Tibial nerve (tissue), 4 donors: ENCODE measurements around the gene EYS. TPM values are rescaled to one million over a fixed set of nuclear protein-coding genes. Genes with fewer than 3 reads are reported as not detected.

Source experiments
- DNase-seq, 2 donors: peaks; one replicate each; pipeline ENCODE4 v3.0.0-alpha.2; 2019; ENCODE audit warnings: low spot score in 2 of 2
- H3K27ac ChIP-seq, 4 donors: fragments of 200-600 bp; sonication (generic) in 3 of 4; one replicate each; pipeline ENCODE4 v1.5.1; 2017 to 2019; ENCODE audit warnings: mild to moderate bottlenecking in 1 of 4
- H3K27me3 ChIP-seq, 2 donors: fragments of 200-600 bp; sonication (generic) in 1 of 2; one replicate each; pipeline versions ENCODE4 v1.5.1 to v1.6.0; 2017 to 2019
- H3K36me3 ChIP-seq, 3 donors: fragments of 200-600 bp; sonication (generic); one replicate each; pipeline ENCODE4 v1.5.1; 2018 to 2019
- H3K4me1 ChIP-seq, 4 donors: fragments of 200-600 bp; sonication (generic) in 3 of 4; one replicate each; pipeline ENCODE4 v1.5.1; 2017 to 2019
- H3K4me3 ChIP-seq, 4 donors: fragments of 200-600 bp; sonication (generic) in 3 of 4; one replicate each; pipeline ENCODE4 v1.5.1; 2017 to 2019; ENCODE audit warnings: mild to moderate bottlenecking in 1 of 4, moderate library complexity in 1 of 4
- H3K9me3 ChIP-seq, 4 donors: fragments of 200-600 bp; sonication (generic) in 3 of 4; one replicate each; pipeline ENCODE4 v1.5.1; 2017 to 2019
- EP300 ChIP-seq, 2 donors: sonication (generic); formaldehyde crosslinking; IDR thresholded peaks; one replicate each; pipeline ENCODE4 v1.6.1; 2017; ENCODE audit warnings: antibody characterized with exemption in 2 of 2, mild to moderate bottlenecking in 1 of 2
- POLR2A ChIP-seq, 2 donors: fragments of 450-650 bp; IDR thresholded peaks; one replicate each; pipeline ENCODE4 v1.6.1; 2017; ENCODE audit warnings: antibody characterized with exemption in 2 of 2, mild to moderate bottlenecking in 2 of 2, moderate library complexity in 2 of 2
- WGBS, 2 donors: methylation state at CpG; one replicate each; pipeline ENCODE4 v1.1.5; 2018; 5-methylcytosine and 5-hydroxymethylcytosine counted together
- total RNA-seq, 4 donors: library from RNA; depleted of rRNA; stranded (reverse); fragments of >200 nt; gene quantifications; one replicate each; pipeline ENCODE4 v1.1.0, GENCODE V29; 2016
- TF ChIP-seq, protein P1 (sequence below), 5 experiments: fragments of 200-600 bp in 3 of 5; fragments of 450-650 bp in 2 of 5; sonication (generic) in 3 of 5; IDR thresholded peaks; one replicate each; pipeline ENCODE4 v1.5.1; 2016 to 2019; ENCODE audit warnings: antibody characterized with exemption in 5 of 5, mild to moderate bottlenecking in 3 of 5, moderate library complexity in 2 of 5

The EYS gene
- total RNA-seq, 4 donors from 2014 or later: under 0.01 to 4.5 (median 0.39) TPM; not detected in 1

DNA sequence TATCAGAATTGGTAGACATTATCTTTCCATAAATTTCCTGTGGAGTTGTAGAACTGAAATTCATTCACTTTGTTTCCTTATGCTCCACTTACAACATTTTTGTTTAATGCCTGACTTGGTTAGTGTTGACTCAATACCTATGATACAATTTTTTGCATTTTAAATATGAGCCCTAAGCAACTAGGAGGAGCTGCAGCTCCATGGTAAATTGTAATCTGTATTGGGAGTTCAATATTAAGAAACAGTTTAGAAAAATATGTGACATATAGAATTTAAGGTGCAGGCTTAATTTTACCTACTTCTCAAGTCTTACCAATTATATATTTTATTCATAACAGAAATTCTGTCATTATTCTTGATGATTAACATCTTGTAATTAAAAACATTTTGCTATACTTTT, 868.3 kb downstream of the EYS start:
- no peak overlapping the region for H3K4me3 ChIP-seq
- no peaks in the 10 kb centered on the region for H3K4me1 ChIP-seq
- H3K36me3 ChIP-seq: no peaks in the 10 kb centered on the region
- no peak for DNase-seq
- TF ChIP-seq EP300 (IDR thresholded peaks at IDR 0.05) (no peak), POLR2A (IDR thresholded peaks at IDR 0.05) (no peak)
- TF ChIP-seq, protein P1, sequence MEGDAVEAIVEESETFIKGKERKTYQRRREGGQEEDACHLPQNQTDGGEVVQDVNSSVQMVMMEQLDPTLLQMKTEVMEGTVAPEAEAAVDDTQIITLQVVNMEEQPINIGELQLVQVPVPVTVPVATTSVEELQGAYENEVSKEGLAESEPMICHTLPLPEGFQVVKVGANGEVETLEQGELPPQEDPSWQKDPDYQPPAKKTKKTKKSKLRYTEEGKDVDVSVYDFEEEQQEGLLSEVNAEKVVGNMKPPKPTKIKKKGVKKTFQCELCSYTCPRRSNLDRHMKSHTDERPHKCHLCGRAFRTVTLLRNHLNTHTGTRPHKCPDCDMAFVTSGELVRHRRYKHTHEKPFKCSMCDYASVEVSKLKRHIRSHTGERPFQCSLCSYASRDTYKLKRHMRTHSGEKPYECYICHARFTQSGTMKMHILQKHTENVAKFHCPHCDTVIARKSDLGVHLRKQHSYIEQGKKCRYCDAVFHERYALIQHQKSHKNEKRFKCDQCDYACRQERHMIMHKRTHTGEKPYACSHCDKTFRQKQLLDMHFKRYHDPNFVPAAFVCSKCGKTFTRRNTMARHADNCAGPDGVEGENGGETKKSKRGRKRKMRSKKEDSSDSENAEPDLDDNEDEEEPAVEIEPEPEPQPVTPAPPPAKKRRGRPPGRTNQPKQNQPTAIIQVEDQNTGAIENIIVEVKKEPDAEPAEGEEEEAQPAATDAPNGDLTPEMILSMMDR (IDR thresholded peaks at IDR 0.05): no peak
- no peaks in the 10 kb centered on the region for H3K27me3 ChIP-seq
- H3K27ac ChIP-seq: no peak overlapping the region
- no peaks in the 10 kb centered on the region for H3K9me3 ChIP-seq

DNA sequence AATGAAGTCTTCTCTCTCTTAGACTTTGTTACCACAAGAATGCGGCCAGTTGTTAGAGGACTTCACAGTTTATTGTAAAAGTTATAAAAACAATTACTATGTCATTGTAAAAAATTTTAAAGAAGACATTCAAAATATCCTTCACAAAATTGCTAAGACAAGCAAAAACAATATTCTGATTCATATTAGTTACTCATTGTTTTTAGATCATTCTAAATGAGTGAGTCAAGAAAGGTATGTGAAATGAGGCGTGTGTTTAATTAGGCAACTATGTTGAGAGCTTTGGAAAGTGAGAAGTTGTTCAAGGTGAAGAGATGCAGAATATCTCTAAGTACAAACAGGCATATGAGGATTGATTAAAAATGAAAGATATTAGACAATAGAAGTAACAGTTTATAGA, 875.3 kb downstream of the EYS start:
- no peaks in the 10 kb centered on the region for H3K27me3 ChIP-seq

DNA sequence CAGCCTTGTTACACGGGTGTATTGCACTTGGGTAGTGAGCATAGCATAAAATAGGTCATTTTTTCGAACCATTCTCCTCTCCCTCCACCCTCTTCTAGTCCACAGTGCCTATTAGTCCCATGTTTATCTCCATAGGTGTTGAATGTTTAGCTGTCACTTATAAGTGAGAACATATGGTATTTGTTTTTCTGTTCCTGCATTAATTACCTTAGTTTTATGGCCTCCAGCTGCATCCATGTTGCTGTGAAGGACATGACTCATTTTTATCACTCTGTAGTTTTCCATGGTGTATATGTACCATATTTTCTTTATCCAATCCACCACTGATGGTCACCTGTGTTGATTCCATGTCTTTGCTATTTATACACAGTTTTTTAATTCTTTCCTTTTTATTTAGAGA, 889.5 kb downstream of the EYS start:
- H3K4me3 ChIP-seq: no peak overlapping the region
- H3K9me3 ChIP-seq: no peaks in the 10 kb centered on the region
- H3K4me1 ChIP-seq: no peaks in the 10 kb centered on the region
- DNase-seq: no peak
- H3K27me3 ChIP-seq: no peaks in the 10 kb centered on the region
- no peak for TF ChIP-seq POLR2A (IDR thresholded peaks at IDR 0.05)
- TF ChIP-seq EP300 (IDR thresholded peaks at IDR 0.05): no peak
- TF ChIP-seq, protein P1 (IDR thresholded peaks at IDR 0.05): no peak
- no peak overlapping the region for H3K27ac ChIP-seq
- no peaks in the 10 kb centered on the region for H3K36me3 ChIP-seq
- WGBS, 2 donors: 67 to 82% methylated on average over 2 of the region's 2 CpGs

More for the DNA sequence above, 875.3 kb downstream of the EYS start:
- Histone ChIP-seq H3K4me3 (no peak overlapping the region), H3K4me1 (no peaks in the 10 kb centered on the region), H3K9me3 (no peaks in the 10 kb centered on the region), H3K27ac (no peak overlapping the region), H3K36me3 (no peaks in the 10 kb centered on the region)
- 68 to 70% methylated on average over 2 of the region's 2 CpGs for WGBS, 2 donors
- TF ChIP-seq, protein P1 (IDR thresholded peaks at IDR 0.05): no peak
- no peak for TF ChIP-seq POLR2A (IDR thresholded peaks at IDR 0.05)
- no peak for DNase-seq

DNA sequence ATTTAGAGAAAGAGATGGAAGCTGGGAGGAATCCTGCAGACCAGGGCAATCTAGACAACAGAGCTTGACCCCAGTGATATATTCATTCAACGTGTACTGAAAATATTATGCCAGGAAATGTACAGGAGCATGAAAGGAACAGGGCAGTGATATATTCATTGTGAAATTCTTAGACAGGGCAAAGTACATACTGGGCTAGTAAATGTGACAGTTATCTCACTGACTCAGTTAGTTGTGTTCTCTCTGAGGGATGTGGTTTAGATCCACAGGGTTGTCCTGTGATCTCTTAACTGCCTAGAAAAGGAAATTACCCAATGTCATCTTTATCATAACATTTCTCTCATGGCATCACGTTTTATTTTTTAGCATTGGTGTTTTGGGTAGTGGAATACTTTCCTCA, 891.3 kb downstream of the EYS start:
- no peaks in the 10 kb centered on the region for H3K27me3 ChIP-seq
- 39 to 40% methylated on average over 2 of the region's 2 CpGs for WGBS, 2 donors
- H3K36me3 ChIP-seq: no peaks in the 10 kb centered on the region
- DNase-seq: no peak
- H3K27ac ChIP-seq: no peak overlapping the region
- no peak overlapping the region for H3K4me3 ChIP-seq
- TF ChIP-seq EP300 (IDR thresholded peaks at IDR 0.05) (no peak), POLR2A (IDR thresholded peaks at IDR 0.05) (no peak)
- TF ChIP-seq, protein P1 (IDR thresholded peaks at IDR 0.05): no peak
- no peaks in the 10 kb centered on the region for H3K9me3 ChIP-seq
- H3K4me1 ChIP-seq: no peaks in the 10 kb centered on the region

DNA sequence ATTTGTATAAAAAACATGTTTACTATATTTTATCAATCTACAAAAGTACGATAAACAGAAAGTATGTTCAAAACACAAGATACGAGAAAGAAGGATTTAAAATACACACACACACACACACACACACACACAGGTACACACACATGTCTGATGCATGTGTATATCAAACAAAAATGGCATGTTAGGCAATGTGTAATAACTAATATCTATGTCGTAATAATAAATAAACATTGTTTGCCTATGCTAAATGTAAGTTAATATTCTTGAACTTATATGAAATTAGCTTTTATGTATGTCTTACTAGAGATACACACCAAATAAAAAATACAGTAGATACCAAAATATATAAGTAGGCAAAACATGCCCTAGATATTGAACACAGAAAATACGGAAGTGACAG, 894.9 kb downstream of the EYS start:
- 94 to 95% methylated on average over 4 of the region's 4 CpGs for whole genome bisulfite sequencing, 2 donors

DNA sequence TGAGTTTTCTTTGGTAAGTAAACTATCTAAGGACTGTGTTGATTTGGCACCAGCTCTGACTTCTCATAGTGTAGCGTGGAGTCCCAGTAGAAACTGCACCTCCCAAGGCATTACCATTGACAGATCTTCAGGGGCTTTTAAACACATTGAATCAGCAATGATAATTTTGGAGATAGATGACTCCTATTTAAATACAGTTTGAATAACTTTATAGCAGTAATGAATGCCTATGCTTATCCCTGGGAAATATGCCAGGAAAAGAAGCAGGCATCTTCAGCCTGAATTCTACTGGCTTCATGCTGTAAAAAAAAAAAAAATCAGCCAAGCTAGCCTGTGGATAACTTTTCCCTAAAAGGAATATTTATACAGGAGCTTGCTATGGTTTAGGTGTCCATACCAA, 895.9 kb downstream of the EYS start:
- DNase-seq: no peak
- Histone ChIP-seq H3K27me3 (no peaks in the 10 kb centered on the region), H3K9me3 (no peaks in the 10 kb centered on the region), H3K4me1 (no peaks in the 10 kb centered on the region), H3K36me3 (no peaks in the 10 kb centered on the region), H3K27ac (no peak overlapping the region), H3K4me3 (no peak overlapping the region)
- TF ChIP-seq, protein P1 (IDR thresholded peaks at IDR 0.05): no peak
- TF ChIP-seq EP300 (IDR thresholded peaks at IDR 0.05): no peak
- TF ChIP-seq POLR2A (IDR thresholded peaks at IDR 0.05): no peak
- 76 to 91% methylated on average over 1 of the region's 1 CpG for WGBS, 2 donors

More for the DNA sequence above, 894.9 kb downstream of the EYS start:
- no peaks in the 10 kb centered on the region for H3K9me3 ChIP-seq
- H3K36me3 ChIP-seq: no peaks in the 10 kb centered on the region
- H3K27ac ChIP-seq: no peak overlapping the region
- H3K4me1 ChIP-seq: no peaks in the 10 kb centered on the region
- TF ChIP-seq POLR2A (IDR thresholded peaks at IDR 0.05): no peak
- no peak overlapping the region for H3K4me3 ChIP-seq
- DNase-seq: no peak
- H3K27me3 ChIP-seq: no peaks in the 10 kb centered on the region
